Stimulated activated CD4-positive, alpha-beta T cell treated with anti-CD3 and anti-CD28 coated beads, Interleukin-1b, Interleukin-23, amount 100 ng/mL, for 4 hours (primary cell): ENCODE results near the gene HOOK2.
"Not testable (repeated sequence)": the region's sequence is repeated elsewhere in the genome, so short reads cannot be mapped to it uniquely, and the experiment has no call there.

Experiments used
- DNase-seq, 2 donors: peaks; one replicate each; pipeline ENCODE4 v3.0.0-alpha.2; 2020; ENCODE audit warnings: low read depth in 2 of 2

HOOK2 gene, protein sequence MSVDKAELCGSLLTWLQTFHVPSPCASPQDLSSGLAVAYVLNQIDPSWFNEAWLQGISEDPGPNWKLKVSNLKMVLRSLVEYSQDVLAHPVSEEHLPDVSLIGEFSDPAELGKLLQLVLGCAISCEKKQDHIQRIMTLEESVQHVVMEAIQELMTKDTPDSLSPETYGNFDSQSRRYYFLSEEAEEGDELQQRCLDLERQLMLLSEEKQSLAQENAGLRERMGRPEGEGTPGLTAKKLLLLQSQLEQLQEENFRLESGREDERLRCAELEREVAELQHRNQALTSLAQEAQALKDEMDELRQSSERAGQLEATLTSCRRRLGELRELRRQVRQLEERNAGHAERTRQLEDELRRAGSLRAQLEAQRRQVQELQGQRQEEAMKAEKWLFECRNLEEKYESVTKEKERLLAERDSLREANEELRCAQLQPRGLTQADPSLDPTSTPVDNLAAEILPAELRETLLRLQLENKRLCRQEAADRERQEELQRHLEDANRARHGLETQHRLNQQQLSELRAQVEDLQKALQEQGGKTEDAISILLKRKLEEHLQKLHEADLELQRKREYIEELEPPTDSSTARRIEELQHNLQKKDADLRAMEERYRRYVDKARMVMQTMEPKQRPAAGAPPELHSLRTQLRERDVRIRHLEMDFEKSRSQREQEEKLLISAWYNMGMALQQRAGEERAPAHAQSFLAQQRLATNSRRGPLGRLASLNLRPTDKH

GRCh38 chr19:12774588-12775555 is at the start of gene HOOK2:
TSS of gene HOOK2 (minus strand) at chr19:12775552. CDS start at chr19:12775449, 103 bp downstream.
- no peak for DNase-seq

DNA sequence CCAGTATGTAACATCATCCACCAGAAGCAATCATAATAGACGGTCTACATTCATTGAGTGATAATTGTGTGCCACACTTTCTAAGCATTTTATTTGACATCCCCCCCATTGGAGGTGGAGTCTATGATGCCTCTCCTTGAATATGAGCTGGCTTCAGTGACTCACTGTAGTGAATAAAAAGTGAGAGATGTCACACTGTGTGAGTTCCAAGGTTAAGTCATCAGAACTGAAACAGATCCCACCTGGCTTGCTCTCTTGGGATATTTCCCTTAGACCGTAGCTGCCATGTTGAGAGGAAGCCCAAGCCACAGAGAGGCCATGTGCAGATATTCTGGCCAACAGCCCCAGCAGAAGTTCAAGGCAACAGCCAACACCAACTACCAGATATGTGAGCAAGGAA is 46.4 kb upstream of the HOOK2 start:
- no peak for DNase-seq

GRCh38 chr19:12817810-12818209 is 42.5 kb upstream of the HOOK2 start:
- DNase-seq, result not testable (repeated sequence)

DNA sequence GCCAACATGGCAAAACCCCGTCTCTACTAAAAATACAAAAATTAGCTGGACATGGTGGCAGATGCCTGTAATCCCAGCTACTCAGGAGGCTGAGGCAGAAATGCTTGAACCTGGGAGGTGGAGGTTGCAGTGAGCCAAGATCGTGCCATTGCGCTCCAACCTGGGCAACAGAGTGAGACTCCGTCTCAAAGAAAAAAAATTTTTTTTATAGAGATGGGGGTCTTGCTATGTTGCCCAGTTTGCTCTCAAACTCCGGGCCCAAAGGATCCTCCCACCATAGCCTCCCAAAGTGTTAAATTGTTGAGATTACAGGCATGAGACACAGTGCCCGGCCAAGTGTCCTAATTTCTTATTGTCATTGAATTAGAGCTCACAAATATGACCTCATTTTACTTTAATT is 41.8 kb upstream of the HOOK2 start:
- not testable (repeated sequence) for DNase-seq

GRCh38 chr19:12815088-12815487 is 39.7 kb upstream of the HOOK2 start:
- no peak for DNase-seq

DNA sequence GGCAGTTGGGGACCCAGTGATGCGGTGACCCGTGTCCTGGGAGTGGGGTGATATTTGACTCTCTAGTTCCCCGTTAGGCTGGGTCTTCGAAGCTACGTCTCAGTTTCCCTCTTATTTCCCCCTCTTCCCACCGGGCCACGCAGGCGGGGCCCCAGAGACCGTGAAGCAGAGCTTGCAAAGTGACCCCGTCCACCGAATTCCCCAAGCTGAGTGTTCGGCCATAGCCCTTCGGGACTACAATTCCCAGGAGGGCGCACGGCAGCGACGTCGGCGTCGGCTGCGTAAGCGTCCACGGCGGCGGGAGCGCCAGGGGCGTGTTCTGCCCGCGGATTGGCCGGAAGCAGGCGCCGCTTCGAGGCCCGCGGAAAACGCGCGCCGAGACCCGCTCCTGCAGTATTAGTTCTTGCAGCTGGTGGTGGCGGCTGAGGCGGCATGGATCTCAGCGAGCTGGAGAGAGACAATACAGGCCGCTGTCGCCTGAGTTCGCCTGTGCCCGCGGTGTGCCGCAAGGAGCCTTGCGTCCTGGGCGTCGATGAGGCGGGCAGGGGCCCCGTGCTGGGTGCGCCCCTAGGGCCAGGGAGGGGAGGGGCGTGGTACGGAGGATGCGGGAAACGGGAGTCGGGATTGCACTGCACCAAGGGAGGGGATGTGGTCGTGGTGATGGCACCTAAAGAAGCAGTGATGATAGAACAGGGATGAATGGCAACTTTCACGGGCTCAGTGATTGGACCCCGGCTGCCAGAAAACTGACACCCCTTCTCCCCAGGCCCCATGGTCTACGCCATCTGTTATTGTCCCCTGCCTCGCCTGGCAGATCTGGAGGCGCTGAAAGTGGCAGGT is 31.1 kb upstream of the HOOK2 start, which contains the start of gene RNASEH2A:
Gene RNASEH2A (plus strand): TSS at position 343 of the 840 bp plus-strand sequence. CDS start 90 bp downstream, at position 433.
- DNase-seq, result peak; percentile 80 to 82

DNA sequence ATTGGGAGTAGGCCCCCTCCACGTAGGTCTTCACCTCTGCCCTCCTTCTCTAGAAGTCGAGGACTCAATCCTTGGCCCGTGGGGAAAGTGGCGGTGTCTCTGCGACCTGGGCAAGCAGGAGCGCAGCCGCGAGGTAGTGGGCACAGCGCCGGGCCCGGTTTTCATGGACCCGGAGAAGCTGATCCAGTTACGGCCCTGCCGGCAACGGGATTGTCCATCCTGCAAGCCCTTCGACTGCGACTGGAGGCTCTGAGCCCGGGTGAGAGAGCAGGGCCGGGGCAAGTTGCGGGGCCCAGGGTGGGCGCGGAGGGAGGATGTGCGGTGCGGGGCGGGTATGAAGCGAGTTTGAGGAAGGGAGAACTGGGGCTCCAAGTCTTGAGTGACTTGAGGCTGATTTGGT is 28.7 kb upstream of the HOOK2 start:
- no peak for DNase-seq

- no peak for DNase-seq
Measured at GRCh38 chr19:12802267-12803106, 27.1 kb upstream of the HOOK2 start.

DNA sequence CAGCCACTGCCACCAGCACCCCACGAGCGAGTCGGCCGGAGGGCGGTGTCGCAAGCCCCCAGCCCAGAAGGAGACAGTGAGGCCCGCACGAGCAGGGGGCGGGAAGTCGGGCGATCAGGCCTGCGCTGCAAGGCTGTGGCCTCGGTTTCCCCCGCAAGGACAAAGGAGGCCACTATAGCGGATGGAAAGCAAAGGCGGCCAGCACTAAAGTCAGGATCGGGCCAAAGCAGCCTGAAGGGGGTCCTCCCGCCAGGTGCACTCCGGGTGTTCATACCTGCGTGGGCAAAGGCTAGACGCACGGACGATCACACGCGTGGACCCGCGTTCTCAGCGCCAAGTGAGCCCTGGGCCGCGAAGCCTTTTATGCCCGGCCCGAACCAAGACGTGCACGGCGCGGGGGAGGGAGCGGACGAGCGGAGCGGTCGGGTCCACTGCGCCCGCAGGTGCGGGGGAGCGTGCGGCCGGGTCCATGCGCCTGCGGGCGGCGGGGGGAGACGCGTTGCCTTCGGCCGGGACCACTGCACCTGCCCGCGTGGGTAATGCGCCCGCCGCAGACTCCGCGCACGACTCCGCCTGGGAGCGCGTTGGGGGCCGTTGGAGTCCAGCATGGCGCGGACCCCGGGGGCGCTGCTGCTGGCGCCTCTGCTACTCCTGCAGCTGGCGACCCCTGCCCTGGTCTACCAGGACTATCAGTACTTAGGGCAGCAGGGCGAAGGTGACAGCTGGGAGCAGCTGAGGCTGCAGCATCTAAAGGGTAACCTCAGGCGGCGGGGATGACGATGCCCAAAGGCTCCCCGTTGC is 26.3 kb upstream of the HOOK2 start, which contains the start of the genes PRDX2 and THSD8:
Gene PRDX2 (minus strand): TSS at position 335 of the 801 bp plus-strand sequence. CDS start 539 bp downstream, outside the sequence.
Gene THSD8 (plus strand): TSS at position 604 of the 801 bp plus-strand sequence. CDS start 3 bp downstream, at position 607.
- peak in 1 of 2 donors; percentile 72 for DNase-seq

GRCh38 chr19:12800923-12801465 is 25.6 kb upstream of the HOOK2 start:
- no peak for DNase-seq

DNA sequence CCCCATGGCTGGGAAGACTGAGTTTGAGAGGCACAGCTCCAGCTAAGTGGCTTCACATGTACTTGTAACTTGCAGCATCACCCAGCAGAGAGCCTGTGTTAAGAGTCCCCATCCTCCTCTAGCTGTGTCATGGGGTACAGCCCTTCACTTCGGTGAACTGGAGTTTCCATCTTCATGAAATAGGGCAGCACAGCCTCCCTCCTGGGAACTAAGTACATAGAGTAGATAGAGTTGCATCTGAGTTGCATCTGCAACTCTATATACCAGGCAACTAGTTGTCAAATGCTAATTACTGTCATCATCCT is 25.1 kb upstream of the HOOK2 start:
- no peak for DNase-seq

DNA sequence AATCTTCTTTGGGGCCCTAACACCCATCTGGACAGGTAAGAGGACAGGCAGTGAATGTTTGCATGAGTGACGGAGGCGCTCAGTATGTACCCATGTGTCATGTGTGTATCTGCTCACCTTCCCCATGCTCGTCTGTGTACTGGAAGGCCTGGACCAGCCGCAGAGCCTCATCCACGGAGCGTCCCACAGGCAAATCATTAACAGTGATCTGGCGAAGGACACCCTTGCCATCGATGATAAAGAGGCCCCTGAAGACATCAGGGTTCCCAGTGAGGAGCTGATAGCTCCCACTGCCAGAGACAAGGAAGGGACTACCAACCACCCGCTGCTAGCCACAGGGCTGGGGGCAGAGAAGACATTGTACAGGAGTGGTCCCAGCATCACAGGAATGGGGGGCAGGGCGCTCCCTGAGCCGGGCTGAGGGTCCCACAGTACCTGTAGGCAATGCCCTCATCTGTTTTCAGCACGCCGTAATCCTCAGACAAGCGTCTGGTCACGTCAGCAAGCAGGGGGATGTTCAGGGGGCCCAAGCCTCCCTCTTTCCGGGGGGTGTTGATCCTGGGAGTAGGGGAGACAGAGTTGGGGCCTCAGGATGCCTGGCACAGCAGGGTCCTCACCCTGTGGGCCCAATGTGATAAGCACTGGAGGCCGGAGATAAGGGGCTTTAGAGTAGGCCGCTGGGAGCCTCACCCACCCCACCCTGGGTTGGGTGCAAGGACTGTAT is 24.6 kb upstream of the HOOK2 start:
- DNase-seq, result no peak

DNA sequence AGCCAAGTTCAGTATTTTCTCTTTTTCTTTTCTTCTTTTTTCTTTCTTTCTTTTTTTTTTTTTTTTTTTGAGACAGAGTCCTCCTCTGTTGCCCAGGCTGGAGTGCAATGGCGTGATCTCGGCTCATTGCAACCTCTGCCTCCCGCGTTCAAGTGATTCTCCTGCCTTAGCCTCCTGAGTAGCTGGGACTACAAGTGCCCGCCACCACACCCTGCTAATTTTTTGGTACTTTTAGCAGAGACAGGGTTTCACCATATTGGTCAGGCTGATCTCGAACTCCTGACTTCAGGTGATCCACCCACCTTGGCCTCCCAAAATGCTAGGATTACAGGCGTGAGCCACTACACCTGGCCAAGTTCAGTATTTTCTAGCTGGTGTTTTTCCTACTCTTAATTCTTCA is 22.3 kb upstream of the HOOK2 start:
- not testable (repeated sequence) for DNase-seq

DNA sequence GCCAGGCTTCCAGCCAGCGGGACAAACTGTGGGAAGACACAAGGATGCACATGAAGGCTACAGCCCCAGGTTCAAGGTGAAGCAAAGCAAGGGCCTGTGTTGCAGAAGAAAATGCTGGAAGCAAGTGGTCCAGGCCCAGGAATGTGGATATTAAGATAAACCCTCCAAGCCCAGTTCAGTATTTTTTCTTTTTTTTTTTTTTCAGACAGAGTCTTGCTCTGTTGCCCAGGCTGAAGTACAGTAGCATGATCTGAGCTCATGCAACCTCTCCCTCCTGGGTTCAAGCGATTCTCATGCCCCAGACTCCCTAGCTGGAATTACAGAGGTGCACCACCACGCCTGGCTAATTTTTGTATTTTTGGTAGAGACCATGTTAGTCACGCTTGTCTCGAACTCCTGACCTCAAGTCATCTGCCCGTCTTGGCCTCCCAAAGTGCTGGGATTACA is 21.8 kb upstream of the HOOK2 start:
- DNase-seq, result no peak

DNA sequence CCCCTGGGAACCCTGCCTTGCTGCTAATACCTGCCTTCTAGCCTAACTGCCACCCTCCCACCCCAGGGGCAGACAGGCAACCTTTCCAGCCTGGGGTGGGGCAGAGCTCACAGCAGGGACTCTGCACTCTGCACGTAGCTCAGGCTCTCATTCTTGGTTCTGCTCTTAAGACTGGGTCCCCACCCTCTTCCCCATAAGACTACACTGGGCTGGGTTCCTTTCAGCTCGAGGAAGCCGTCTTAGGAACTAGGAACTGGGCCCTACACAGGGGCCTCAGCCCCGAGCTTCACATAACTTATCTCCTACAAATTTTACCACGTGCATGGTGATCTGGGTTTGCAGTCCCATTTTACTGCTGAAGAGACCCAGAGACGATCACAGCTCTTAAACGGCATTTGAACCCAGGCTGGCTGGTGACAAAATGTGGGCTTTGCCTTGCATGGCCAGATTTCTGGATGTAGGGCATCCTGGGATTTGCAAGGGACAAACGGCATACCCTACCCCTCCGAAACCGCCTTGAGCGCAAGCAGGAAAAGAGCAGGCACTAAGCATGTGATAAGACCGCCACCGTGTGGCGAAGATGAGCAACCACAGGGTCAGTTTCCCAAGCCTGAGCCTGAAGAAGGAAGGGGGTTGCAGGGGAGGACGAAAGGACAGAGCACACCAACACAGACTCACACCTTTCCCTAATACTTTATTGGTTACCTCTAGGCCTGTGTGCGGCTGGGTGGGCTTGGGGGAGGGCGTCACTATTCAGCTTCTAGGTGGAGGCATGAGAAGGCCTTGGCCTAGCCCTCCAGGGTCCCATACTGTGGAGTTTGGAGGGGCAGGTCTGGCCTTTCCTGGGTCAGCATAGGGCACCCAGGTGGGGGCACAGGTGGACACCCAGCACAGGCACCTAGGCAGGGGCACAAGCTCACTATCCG is 21.1 kb upstream of the HOOK2 start:
- peak; percentile 64 for DNase-seq

GRCh38 chr19:12794971-12795381 is 19.6 kb upstream of the HOOK2 start:
- no peak for DNase-seq
